H9 (cell line): ENCODE measurements around the gene CLCN6. TPM values are rescaled to one million over a fixed set of nuclear protein-coding genes. Genes with fewer than 3 reads are reported as not detected.

Source experiments
- DNase-seq: peaks from one replicate; pipeline ENCODE4 v3.0.0-alpha.2; 2017
- H2AFZ ChIP-seq: one replicate; pipeline ENCODE4 v1.6.1; 2013; ENCODE audit warnings: mild to moderate bottlenecking, low read length, control low read depth, moderate library complexity
- H2AK5ac ChIP-seq: 2 replicates; pipeline ENCODE4 v1.6.1; 2013; ENCODE audit warnings: low read length, control low read depth, mixed read lengths; ENCODE audit not compliant: insufficient read length
- H2BK120ac ChIP-seq: one replicate; pipeline ENCODE4 v1.6.1; 2013; ENCODE audit warnings: low read depth, mild to moderate bottlenecking, low read length, control low read depth, inconsistent platforms; ENCODE audit not compliant: poor library complexity, severe bottlenecking
- H2BK12ac ChIP-seq: 2 replicates; pipeline ENCODE4 v1.6.1; 2013; ENCODE audit warnings: low read length, control low read depth, mixed read lengths, low read depth; ENCODE audit not compliant: insufficient read length
- H2BK15ac ChIP-seq: 2 replicates; pipeline ENCODE4 v1.6.1; 2013; ENCODE audit warnings: low read depth, low read length, control low read depth
- H2BK20ac ChIP-seq: one replicate; pipeline ENCODE4 v1.6.1; 2013; ENCODE audit warnings: low read depth, mild to moderate bottlenecking, low read length, control low read depth, inconsistent platforms; ENCODE audit not compliant: poor library complexity, severe bottlenecking
- H2BK5ac ChIP-seq: 2 replicates; pipeline ENCODE4 v1.6.1; 2013; ENCODE audit warnings: low read length, control low read depth, mixed read lengths; ENCODE audit not compliant: insufficient read length
- H3K14ac ChIP-seq: 2 replicates; pipeline ENCODE4 v1.6.1; 2013; ENCODE audit warnings: low read length, control low read depth; ENCODE audit not compliant: insufficient read depth
- H3K18ac ChIP-seq: 2 replicates; pipeline ENCODE4 v1.6.1; 2013; ENCODE audit warnings: low read depth, mild to moderate bottlenecking, mixed read lengths, low read length, control low read depth; ENCODE audit not compliant: insufficient read length
- H3K23ac ChIP-seq: 2 replicates; pipeline ENCODE4 v1.6.1; 2013; ENCODE audit warnings: low read length, control low read depth, mixed read lengths, low read depth; ENCODE audit not compliant: insufficient read length
- H3K23me2 ChIP-seq: 2 replicates; pipeline ENCODE4 v1.6.1; 2013; ENCODE audit warnings: low read depth, mild to moderate bottlenecking, mixed read lengths, low read length, control low read depth; ENCODE audit not compliant: insufficient read length, poor library complexity, severe bottlenecking
- H3K27ac ChIP-seq: 2 replicates; pipeline ENCODE4 v1.5.1; 2013; ENCODE audit warnings: low read length, control low read depth, mixed read lengths, low read depth; ENCODE audit not compliant: insufficient read length
- H3K27me3 ChIP-seq: 2 replicates; pipeline ENCODE4 v1.6.1; 2013; ENCODE audit warnings: low read length, control low read depth, inconsistent platforms; ENCODE audit not compliant: insufficient read depth
- H3K4ac ChIP-seq: 2 replicates; pipeline ENCODE4 v1.6.1; 2013; ENCODE audit warnings: low read depth, mild to moderate bottlenecking, control low read depth, inconsistent platforms, low read length, moderate library complexity
- H3K4me1 ChIP-seq: 2 replicates; pipeline ENCODE4 v1.6.1; 2013; ENCODE audit warnings: low read length, control low read depth, inconsistent platforms; ENCODE audit not compliant: insufficient read depth
- H3K4me2 ChIP-seq: 2 replicates; pipeline ENCODE4 v1.6.1; 2013; ENCODE audit warnings: low read length, control low read depth, mixed read lengths; ENCODE audit not compliant: insufficient read length, insufficient read depth
- H3K56ac ChIP-seq: 2 replicates; pipeline ENCODE4 v1.6.1; 2013; ENCODE audit warnings: low read depth, mild to moderate bottlenecking, mixed read lengths, low read length, control low read depth; ENCODE audit not compliant: insufficient read length
- H3K79me1 ChIP-seq: 2 replicates; pipeline ENCODE4 v1.6.1; 2013; ENCODE audit warnings: low read depth, mild to moderate bottlenecking, moderate library complexity, low read length, control low read depth, inconsistent platforms; ENCODE audit not compliant: insufficient read depth, poor library complexity, severe bottlenecking
- H3K79me2 ChIP-seq: 2 replicates; pipeline ENCODE4 v1.6.1; 2013; ENCODE audit warnings: low read length, control low read depth, inconsistent platforms; ENCODE audit not compliant: insufficient read depth
- H3K9ac ChIP-seq: 2 replicates; pipeline ENCODE4 v1.6.1; 2013; ENCODE audit warnings: low read length, control low read depth, mixed read lengths; ENCODE audit not compliant: insufficient read length; ENCODE audit errors: extremely low read depth
- H3K9me3 ChIP-seq: one replicate; pipeline ENCODE4 v1.6.1; 2013; ENCODE audit warnings: low read depth, low read length, inconsistent platforms; ENCODE audit not compliant: control insufficient read depth
- H3T11ph ChIP-seq: one replicate; pipeline ENCODE4 v1.6.1; 2013; ENCODE audit warnings: mild to moderate bottlenecking, low read length, control low read depth, inconsistent platforms
- H4K20me1 ChIP-seq: one replicate; pipeline ENCODE4 v1.6.1; 2013; ENCODE audit not compliant: control insufficient read depth, insufficient read length, insufficient read depth
- H4K5ac ChIP-seq: 2 replicates; pipeline ENCODE4 v1.6.1; 2013; ENCODE audit warnings: low read depth, mild to moderate bottlenecking, mixed read lengths, low read length, control low read depth; ENCODE audit not compliant: insufficient read length
- H4K8ac ChIP-seq: replicated peaks from 2 replicates; pipeline ENCODE4 v1.6.1; 2013; ENCODE audit warnings: low read length, control low read depth, mixed read lengths, low read depth; ENCODE audit not compliant: insufficient read length
- H4K91ac ChIP-seq: 2 replicates; pipeline ENCODE4 v1.6.1; 2013; ENCODE audit warnings: low read depth, mild to moderate bottlenecking, moderate library complexity, mixed read lengths, low read length, control low read depth; ENCODE audit not compliant: insufficient read length
- H3K27ac Mint-ChIP-seq, 3 experiments: 2 replicates in 2 of 3; 3 replicates in 1 of 3; pipeline ENCODE4 v1.8.0; 2020 to 2021; ENCODE audit warnings: mixed read lengths in 3 of 3, mild to moderate bottlenecking in 1 of 3, moderate library complexity in 1 of 3
- H3K27me3 Mint-ChIP-seq: 2 replicates; pipeline ENCODE4 v1.8.0; 2021; ENCODE audit warnings: low read depth, mild to moderate bottlenecking, moderate library complexity, mixed read lengths
- H3K36me3 Mint-ChIP-seq, 3 experiments: 2 replicates in 2 of 3; 3 replicates in 1 of 3; pipeline ENCODE4 v1.8.0; 2020 to 2021; ENCODE audit warnings: low read depth in 3 of 3, mixed read lengths in 3 of 3; ENCODE audit not compliant: insufficient read depth in 1 of 3
- H3K4me1 Mint-ChIP-seq, 2 experiments: 2 replicates each; pipeline ENCODE4 v1.8.0; 2020; ENCODE audit warnings: mixed read lengths in 2 of 2
- H3K4me3 Mint-ChIP-seq, 2 experiments: 2 replicates in 1 of 2; 3 replicates in 1 of 2; pipeline ENCODE4 v1.8.0; 2020 to 2021; ENCODE audit warnings: mild to moderate bottlenecking in 2 of 2, mixed read lengths in 2 of 2, moderate library complexity in 1 of 2
- H3K9me3 Mint-ChIP-seq, 2 experiments: 2 replicates in 1 of 2; 3 replicates in 1 of 2; pipeline ENCODE4 v1.8.0; 2020; ENCODE audit warnings: mild to moderate bottlenecking in 2 of 2, mixed read lengths in 2 of 2, moderate library complexity in 1 of 2
- WGBS: extraction: QIAGEN DNeasy Blood & Tissue Kit; methylation state at CpG from one replicate; pipeline ENCODE4 v1.1.7; 2013; ENCODE audit warnings: missing lambda C conversion rate, low lambda C conversion rate, mixed read lengths; ENCODE audit not compliant: insufficient read length; ENCODE audit errors: extremely low coverage; 5-methylcytosine and 5-hydroxymethylcytosine counted together
- total RNA-seq: library from RNA; stranded (reverse); gene quantifications from 2 replicates; pipeline ENCODE4 v1.2.1, GENCODE V29; 2021
- TF ChIP-seq, protein P1 (sequence below): fragments of 200-600 bp; sonication (generic); conservative IDR thresholded peaks from 3 replicates; pipeline ENCODE4 v1.8.0; 2021; ENCODE audit warnings: antibody characterized with exemption, mild to moderate bottlenecking

The CLCN6 gene
- total RNA-seq, 1 experiment from 2014 or later: 20.5 TPM

DNA sequence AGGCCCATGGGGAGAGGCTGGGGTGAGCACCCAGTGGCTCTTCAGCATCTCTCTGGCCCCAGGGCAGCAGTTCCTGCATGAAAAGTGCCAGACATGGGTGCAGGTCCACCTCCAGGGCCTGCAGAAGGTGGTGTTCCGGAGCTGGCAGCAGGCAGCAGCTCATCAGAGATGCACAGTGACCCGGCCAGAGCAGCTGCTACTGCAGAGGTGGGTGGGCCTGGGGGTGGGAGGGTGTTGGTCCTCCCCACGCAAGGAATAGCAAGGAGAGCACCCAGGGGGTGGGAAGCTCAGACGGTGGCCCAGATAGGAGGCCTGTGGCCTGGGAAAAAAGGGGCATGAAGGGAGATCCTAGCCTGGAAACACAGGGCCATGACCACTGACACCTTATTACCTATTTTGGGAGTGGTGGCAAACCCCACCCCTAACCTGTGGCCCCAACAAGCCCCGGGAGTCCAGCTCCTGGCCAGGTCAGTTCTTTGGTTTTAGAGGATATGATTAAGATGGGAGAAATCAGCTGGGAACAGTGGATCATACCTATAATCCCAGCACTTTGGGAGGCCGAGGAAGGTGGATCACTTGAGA, 23.8 kb upstream of the CLCN6 start:
- Histone ChIP-seq H2BK20ac (no peak overlapping the region), H3K4ac (no peak overlapping the region), H3K27me3 (no peaks in the 10 kb centered on the region), H2AFZ (no peak overlapping the region), H2AK5ac (no peak overlapping the region), H2BK12ac (no peak overlapping the region), H3K14ac (no peak overlapping the region), H4K20me1 (no peaks in the 10 kb centered on the region), H4K5ac (no peak overlapping the region), H2BK120ac (no peak overlapping the region), H3K23ac (no peak overlapping the region), H4K91ac (no peak overlapping the region), H3K4me2 (no peak overlapping the region), H3K9me3 (no peaks in the 10 kb centered on the region), H2BK5ac (no peak overlapping the region), H3K23me2 (no peaks in the 10 kb centered on the region), H3K9ac (no peak overlapping the region), H3K4me1 (peaks cover 4% of the 10 kb centered on the region; the same call in 1 of the 2 replicates), H3T11ph (no peak overlapping the region), H3K56ac (no peak overlapping the region), H3K27ac (no peak overlapping the region), H3K79me2 (no peaks in the 10 kb centered on the region), H4K8ac (no peak overlapping the region), H3K79me1 (no peaks in the 10 kb centered on the region), H2BK15ac (no peak overlapping the region), H3K18ac (no peak overlapping the region)
- no peak for DNase-seq
- no CpG with 5 or more reads among the region's 6 CpGs for WGBS
- TF ChIP-seq, protein P1, sequence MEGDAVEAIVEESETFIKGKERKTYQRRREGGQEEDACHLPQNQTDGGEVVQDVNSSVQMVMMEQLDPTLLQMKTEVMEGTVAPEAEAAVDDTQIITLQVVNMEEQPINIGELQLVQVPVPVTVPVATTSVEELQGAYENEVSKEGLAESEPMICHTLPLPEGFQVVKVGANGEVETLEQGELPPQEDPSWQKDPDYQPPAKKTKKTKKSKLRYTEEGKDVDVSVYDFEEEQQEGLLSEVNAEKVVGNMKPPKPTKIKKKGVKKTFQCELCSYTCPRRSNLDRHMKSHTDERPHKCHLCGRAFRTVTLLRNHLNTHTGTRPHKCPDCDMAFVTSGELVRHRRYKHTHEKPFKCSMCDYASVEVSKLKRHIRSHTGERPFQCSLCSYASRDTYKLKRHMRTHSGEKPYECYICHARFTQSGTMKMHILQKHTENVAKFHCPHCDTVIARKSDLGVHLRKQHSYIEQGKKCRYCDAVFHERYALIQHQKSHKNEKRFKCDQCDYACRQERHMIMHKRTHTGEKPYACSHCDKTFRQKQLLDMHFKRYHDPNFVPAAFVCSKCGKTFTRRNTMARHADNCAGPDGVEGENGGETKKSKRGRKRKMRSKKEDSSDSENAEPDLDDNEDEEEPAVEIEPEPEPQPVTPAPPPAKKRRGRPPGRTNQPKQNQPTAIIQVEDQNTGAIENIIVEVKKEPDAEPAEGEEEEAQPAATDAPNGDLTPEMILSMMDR: no peak
- Mint-ChIP-seq H3K36me3 (no peaks in the 10 kb centered on the region), H3K27me3 (peaks cover 4% of the 10 kb centered on the region; the same call in 1 of the 2 replicates), H3K4me3 (no peak overlapping the region; a peak in 1 of 5 replicates), H3K27ac (no peak overlapping the region; a peak in 1 of 7 replicates), H3K4me1 (peaks cover 19 to 24% of the 10 kb centered on the region in 2 experiments), H3K9me3 (no peaks in the 10 kb centered on the region)
